ENCODE measurements around the gene CDC5L.

Gene CDC5L

GRCh38 chr6:44387346-44388134 is at the start of gene CDC5L:
TSS of gene CDC5L (plus strand) at chr6:44387706. CDS start at chr6:44387824, 118 bp downstream.
- TF ChIP-seq CTCF (conservative IDR thresholded peaks at IDR 0.05), result no peak
- TF ChIP-seq ZFX (IDR thresholded peaks at IDR 0.05), result 0 out of 2 replicates have a peak, but pooled peaks have one; percentile 35
- H3K27ac ChIP-seq, result peak within 1 kb of the TSS; percentile 94

- H3K27ac ChIP-seq, result peak overlapping the region; percentile 9; the same call in 1 of the 2 replicates
- TF ChIP-seq CTCF (conservative IDR thresholded peaks at IDR 0.05) (peak; percentile 91), ZFX (IDR thresholded peaks at IDR 0.05) (no peak)
These were observed 49.0 kb upstream of the CDC5L start for GRCh38 chr6:44338228-44339122.

GRCh38 chr6:44339301-44339700 is 48.2 kb upstream of the CDC5L start:
- H3K27ac ChIP-seq, result peak overlapping the region; percentile 9; the same call in 1 of the 2 replicates
- TF ChIP-seq CTCF (conservative IDR thresholded peaks at IDR 0.05) (no peak), ZFX (IDR thresholded peaks at IDR 0.05) (no peak)

- no peak overlapping the region for H3K27ac ChIP-seq
- no peak for TF ChIP-seq ZFX (IDR thresholded peaks at IDR 0.05)
- TF ChIP-seq CTCF (conservative IDR thresholded peaks at IDR 0.05), result no peak
These were observed 47.5 kb upstream of the CDC5L start for GRCh38 chr6:44339763-44340625.

GRCh38 chr6:44341095-44341890 is 46.2 kb upstream of the CDC5L start:
- H3K27ac ChIP-seq, result no peak overlapping the region
- no peak for TF ChIP-seq CTCF (conservative IDR thresholded peaks at IDR 0.05)
- no peak for TF ChIP-seq ZFX (IDR thresholded peaks at IDR 0.05)

- no peak overlapping the region for H3K27ac ChIP-seq
- TF ChIP-seq CTCF (conservative IDR thresholded peaks at IDR 0.05) (no peak), ZFX (IDR thresholded peaks at IDR 0.05) (no peak)
These were observed 45.5 kb upstream of the CDC5L start for GRCh38 chr6:44342052-44342451.

Measured in C4-2B (cell line).